NOMO-1 treated with dmso at 0.1 percent for 144 hours (cell line): ENCODE measurements around the gene GNAI3.
A peak's percentile ranks its signal among the peaks of the same experiment; 100 is the strongest.

Experiments used
- DNase-seq: peaks from one replicate; lab custom pipeline; 2025; ENCODE audit not compliant: unreplicated experiment; lab: John Stamatoyannopoulos, UW

Gene GNAI3

DNA sequence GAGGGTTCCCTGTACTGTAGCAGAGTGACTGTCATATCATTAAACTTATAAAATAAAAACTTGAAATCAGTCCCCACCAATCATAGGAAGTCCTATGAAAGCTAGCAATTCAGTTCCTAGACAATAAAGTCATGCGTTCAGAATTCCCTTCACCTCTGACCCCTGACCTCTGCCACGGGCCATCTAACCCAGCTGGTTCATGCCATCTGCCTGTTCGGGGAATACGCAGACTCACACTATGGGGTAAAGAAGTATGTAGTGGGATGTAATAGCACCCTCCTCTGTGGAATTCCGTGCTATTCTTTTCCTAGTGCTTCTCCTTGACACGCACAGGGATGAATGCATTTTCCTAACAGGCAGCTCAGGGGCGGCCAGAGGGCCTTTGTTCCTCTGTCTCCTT is 109.6 kb downstream of the GNAI3 start:
- DNase-seq = no peak

DNA sequence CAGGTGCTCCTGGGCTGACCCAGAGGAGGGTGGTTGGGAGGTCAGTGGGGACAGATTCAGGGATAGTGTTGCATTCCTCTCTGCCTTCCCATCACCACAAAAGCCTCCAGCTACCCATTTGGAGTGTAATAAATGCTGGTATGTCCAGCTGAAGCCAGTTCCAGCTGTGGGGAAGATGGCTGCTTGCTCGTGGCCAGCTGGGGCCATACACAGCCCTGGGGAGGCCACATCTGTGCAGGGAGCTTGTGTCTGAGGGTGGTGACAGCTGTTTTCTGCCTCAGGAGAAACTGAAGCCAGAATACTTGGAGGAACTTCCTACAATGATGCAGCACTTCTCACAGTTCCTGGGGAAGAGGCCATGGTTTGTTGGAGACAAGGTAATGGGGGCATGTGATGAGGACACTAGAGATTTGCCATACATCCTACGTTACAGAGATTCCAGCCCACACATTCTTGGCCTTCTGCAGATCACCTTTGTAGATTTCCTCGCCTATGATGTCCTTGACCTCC is 110.2 kb downstream of the GNAI3 start:
- no peak for DNase-seq

DNA sequence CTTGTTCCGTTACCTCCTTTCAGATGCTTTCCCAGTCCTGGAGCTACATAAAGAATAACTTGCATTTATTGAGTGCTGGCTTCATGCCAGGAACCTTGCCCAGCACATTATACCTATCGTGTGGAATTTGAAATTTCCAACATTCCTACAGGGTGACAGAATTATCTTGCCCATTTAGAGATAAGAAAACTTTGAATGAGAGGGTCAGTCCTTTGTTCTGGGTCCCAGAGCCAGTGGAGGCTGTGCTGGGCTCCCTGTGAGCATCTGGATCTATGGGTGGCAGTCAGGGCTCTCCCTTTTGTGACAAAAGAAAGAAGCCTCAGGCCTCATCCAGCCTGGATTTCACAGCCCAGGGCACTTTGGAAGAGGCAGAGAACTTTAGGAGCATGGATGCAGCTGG is 110.7 kb downstream of the GNAI3 start:
- DNase-seq = no peak

DNA sequence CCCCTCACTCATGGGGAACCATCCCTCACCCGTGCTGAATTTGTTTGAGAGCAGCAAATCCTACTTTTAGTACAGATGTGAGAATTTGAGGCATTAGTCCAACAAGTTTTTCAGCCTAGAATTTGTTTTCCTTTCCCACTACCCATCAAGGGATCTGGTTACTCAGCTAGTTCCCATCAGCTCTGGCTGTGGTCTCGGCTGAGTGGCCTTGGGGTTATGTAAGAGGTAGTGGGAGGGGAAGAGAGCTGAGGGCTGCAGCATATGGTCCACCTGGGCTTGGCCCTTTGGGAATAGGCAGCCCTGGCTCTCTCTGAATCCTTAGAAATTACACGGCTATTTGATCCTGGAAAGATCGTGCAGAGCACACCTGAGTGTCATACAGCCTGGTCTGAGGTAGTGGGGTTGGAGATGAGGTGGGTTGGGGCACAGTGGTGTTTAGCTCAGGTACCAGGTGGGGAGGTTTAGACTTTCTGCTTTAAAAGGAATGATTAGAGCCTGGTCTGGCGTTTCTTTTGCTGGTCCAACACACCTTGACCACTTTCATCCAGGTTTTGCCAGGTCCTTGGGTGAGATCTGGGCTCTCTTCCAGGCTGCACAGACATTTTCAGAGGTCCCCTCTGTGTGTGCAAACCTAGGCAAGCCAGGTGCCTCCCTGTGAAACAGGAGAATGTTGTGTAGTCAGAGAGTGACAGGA is 111.7 kb downstream of the GNAI3 start:
- DNase-seq = no peak

DNA sequence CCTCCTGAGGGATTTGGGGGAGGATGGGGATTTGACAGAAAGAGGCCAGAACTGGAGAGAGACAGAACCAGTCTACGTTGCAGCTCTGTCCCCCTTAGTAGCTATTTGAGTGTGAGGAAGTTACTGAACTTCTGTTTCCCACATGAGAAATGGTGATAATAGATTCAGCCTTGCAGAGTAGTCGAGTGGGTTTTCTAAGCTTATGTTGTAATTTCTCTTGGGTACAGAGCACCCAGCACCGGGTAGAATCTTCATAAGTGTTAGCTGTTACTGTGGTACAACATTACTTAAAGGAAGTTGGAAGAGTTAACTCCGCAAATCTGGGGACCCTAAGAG is 112.2 kb downstream of the GNAI3 start:
- DNase-seq = peak; percentile 21

DNA sequence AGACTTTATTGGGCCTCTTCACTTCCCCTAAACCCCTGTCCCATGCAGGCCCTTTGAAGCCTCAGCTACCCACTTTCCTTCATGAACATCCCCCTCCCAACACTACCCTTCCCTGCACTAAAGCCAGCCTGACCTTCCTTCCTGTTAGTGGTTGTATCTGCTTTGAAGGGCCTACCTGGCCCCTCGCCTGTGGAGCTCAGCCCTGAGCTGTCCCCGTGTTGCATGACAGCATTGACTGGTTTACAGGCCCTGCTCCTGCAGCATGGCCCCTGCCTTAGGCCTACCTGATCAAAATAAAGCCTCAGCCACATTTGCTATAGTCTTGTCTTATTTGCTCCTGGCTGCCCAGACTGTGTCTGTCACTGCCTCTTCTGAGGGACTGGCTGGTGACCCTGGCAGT is 113.0 kb downstream of the GNAI3 start:
- no peak for DNase-seq

DNA sequence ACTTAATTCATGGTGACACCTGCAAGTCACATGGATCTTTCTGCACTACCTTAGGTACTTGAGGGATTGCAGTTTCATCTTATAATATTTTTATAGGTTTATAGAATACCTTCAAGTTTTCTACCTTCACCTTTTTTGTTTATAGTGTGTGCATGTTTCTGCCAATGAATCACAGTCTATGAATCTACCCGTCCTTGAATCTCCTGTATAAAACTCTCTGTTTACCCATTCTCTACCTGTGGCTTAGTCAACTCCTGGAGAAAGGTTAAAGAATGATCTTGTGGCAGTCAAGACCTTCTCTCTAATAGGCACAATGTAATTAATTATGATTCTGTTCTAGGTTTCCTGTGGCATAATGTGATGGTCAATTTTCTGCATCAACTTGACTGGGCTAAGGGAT is 116.3 kb downstream of the GNAI3 start:
- no peak for DNase-seq

DNA sequence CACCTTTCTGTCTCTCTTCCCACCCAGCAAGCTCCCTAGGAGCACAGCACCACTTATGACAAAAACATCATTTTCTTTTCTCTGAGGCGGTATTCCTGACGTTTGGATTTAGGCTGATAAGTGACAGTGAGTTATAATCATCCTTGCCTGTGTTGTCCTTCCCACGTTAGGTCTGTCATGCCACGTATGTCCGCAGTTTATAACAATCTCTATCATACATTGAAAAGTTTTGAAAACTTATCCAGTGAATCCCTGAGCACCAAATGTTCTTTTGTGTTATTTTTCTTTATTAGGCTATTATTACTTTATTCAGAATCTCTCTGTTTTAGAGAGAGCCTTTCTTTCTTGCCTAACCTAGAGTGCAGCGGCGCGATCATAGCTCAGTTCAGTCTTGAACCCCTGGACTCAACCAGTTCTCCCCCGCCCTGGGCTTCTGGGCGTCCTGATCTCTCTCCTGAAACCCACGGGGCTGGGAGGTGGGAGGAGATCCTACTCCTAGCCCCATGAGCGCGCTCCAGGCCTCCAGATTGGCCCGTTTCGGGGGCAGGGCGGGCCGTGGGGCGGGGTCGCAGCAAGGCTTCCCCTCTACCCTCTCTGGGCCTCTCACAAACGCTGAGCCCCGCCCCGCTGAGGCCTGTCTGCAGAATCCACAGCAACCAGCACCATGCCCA is 119.2 kb downstream of the GNAI3 start, which contains the start of gene GSTM2:
TSS of gene GSTM2 (plus strand) at position 606 of the 671 bp plus-strand sequence. CDS start at position 665, 59 bp downstream.
- DNase-seq = peak; percentile 59
